Activated CD8-positive, alpha-beta memory T cell treated with anti-CD3 and anti-CD28 coated beads for 1 hour (primary cell): ENCODE measurements around the gene BRK1.
"Not testable (repeated sequence)": the region's sequence is repeated elsewhere in the genome, so short reads cannot be mapped to it uniquely, and the experiment has no call there.

ENCODE experiments used
- DNase-seq, 2 donors: peaks; one replicate each; pipeline ENCODE4 v3.0.0-alpha.2; 2020; ENCODE audit warnings: low read depth in 1 of 2; ENCODE audit errors: extremely low read depth in 1 of 2

Gene BRK1

GRCh38 chr3:10176150-10176549, 60.7 kb downstream of the BRK1 start:
- DNase-seq, result not testable (repeated sequence)
